GM19324 (cell line): ENCODE data around the gene HLA-E.

ENCODE experiments used
- ATAC-seq: cut with Tn5 transposase; IDR thresholded peaks from one replicate; pipeline ENCODE4 v1.9.1; 2021; ENCODE audit warnings: mild to moderate bottlenecking, moderate library complexity; ENCODE audit not compliant: unreplicated experiment, low FRiP score

HLA-E gene

GRCh38 chr6:30533460-30534294 is 44.4 kb downstream of the HLA-E start:
- no peak for ATAC-seq

GRCh38 chr6:30537931-30538330 is 48.6 kb downstream of the HLA-E start:
- no peak for ATAC-seq

GRCh38 chr6:30541515-30542403 is 52.5 kb downstream of the HLA-E start:
- no peak for ATAC-seq

GRCh38 chr6:30542404-30542725 is 53.1 kb downstream of the HLA-E start:
- ATAC-seq = no peak

- no peak for ATAC-seq
These were observed 53.6 kb downstream of the HLA-E start for GRCh38 chr6:30542915-30543314.
